Osteocyte (in vitro differentiated cells): ENCODE data around the gene TMEM247. TPM values are rescaled to one million over a fixed set of nuclear protein-coding genes. Genes with fewer than 3 reads are reported as not detected.
"Not testable (repeated sequence)": the region's sequence is repeated elsewhere in the genome, so short reads cannot be mapped to it uniquely, and the experiment has no call there.

ENCODE experiments used
- DNase-seq: peaks from one replicate; pipeline ENCODE4 v3.0.0; 2021; ENCODE audit warnings: mixed read lengths; ENCODE audit not compliant: unreplicated experiment; ENCODE audit errors: extremely low spot score
- H3K27ac Mint-ChIP-seq: one replicate; pipeline ENCODE4 v1.8.0; 2021; ENCODE audit warnings: mild to moderate bottlenecking, mixed read lengths; ENCODE audit not compliant: unreplicated experiment
- H3K27me3 Mint-ChIP-seq: one replicate; pipeline ENCODE4 v1.8.0; 2021; ENCODE audit warnings: mixed read lengths; ENCODE audit not compliant: unreplicated experiment
- H3K36me3 Mint-ChIP-seq: one replicate; pipeline ENCODE4 v1.8.0; 2021; ENCODE audit warnings: mixed read lengths; ENCODE audit not compliant: unreplicated experiment
- H3K4me1 Mint-ChIP-seq: one replicate; pipeline ENCODE4 v1.8.0; 2021; ENCODE audit warnings: mixed read lengths; ENCODE audit not compliant: unreplicated experiment
- H3K4me3 Mint-ChIP-seq: one replicate; pipeline ENCODE4 v1.8.0; 2021; ENCODE audit warnings: mild to moderate bottlenecking, moderate library complexity, mixed read lengths; ENCODE audit not compliant: unreplicated experiment
- H3K9me3 Mint-ChIP-seq: one replicate; pipeline ENCODE4 v1.8.0; 2021; ENCODE audit warnings: mixed read lengths; ENCODE audit not compliant: unreplicated experiment
- total RNA-seq: library from RNA; stranded (reverse); gene quantifications from 2 replicates; pipeline ENCODE4 v1.2.1, GENCODE V29; 2021
- TF ChIP-seq, protein P1 (sequence below): fragments of 200-600 bp; sonication (generic); IDR thresholded peaks from 2 replicates; pipeline ENCODE4 v1.5.0; 2021; ENCODE audit warnings: antibody characterized with exemption, mild to moderate bottlenecking, moderate library complexity

TMEM247 gene
- total RNA-seq, 1 donor from 2014 or later, result not detected

DNA sequence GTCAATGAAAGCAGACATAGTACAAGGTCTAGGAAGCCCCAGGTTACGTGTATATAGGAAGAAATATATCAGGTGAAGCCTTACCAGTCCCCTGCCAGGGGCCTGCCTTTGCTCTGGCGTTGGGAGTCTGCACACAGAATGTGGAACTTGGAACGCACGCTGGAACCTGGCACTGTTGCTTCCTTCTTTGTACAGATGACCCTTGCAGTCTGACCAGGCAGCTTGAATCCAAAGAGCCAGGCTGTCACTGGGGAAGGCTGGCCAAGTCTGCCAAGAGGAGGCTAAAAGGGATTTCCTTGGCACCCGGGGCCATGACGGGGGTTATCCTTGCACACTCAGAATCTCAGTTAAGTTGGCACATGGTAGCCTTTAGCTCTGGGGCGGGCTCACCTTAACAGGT lies 39.5 kb downstream of the TMEM247 start:
- no peak overlapping the region for H3K27ac Mint-ChIP-seq
- H3K4me3 Mint-ChIP-seq, result no peak overlapping the region
- H3K9me3 Mint-ChIP-seq, result peaks cover 29% of the 10 kb centered on the region
- H3K27me3 Mint-ChIP-seq, result peaks cover 6% of the 10 kb centered on the region
- H3K4me1 Mint-ChIP-seq, result no peaks in the 10 kb centered on the region
- DNase-seq, result no peak
- TF ChIP-seq, protein P1, sequence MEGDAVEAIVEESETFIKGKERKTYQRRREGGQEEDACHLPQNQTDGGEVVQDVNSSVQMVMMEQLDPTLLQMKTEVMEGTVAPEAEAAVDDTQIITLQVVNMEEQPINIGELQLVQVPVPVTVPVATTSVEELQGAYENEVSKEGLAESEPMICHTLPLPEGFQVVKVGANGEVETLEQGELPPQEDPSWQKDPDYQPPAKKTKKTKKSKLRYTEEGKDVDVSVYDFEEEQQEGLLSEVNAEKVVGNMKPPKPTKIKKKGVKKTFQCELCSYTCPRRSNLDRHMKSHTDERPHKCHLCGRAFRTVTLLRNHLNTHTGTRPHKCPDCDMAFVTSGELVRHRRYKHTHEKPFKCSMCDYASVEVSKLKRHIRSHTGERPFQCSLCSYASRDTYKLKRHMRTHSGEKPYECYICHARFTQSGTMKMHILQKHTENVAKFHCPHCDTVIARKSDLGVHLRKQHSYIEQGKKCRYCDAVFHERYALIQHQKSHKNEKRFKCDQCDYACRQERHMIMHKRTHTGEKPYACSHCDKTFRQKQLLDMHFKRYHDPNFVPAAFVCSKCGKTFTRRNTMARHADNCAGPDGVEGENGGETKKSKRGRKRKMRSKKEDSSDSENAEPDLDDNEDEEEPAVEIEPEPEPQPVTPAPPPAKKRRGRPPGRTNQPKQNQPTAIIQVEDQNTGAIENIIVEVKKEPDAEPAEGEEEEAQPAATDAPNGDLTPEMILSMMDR, result no peak
- peaks cover 9% of the 10 kb centered on the region for H3K36me3 Mint-ChIP-seq

DNA sequence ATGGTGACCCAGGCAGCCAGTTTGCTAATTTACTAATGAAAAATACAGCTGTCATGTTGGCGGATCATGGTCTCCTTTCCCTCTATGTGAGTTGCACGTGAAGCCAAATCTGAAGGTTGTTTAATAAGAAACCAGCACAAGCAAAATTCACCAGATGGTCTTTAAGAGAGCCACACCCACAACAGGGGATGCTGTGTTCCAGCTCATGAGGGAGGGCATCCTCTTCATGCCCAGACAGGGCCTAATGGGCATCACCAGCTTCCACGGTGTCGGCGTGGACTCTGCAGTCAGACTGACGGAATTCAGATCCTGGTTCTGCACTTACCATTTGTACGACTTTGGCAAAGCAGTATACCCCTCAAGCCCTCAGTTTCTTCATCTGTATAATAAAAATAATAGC lies 39.9 kb downstream of the TMEM247 start:
- H3K36me3 Mint-ChIP-seq, result peaks cover 9% of the 10 kb centered on the region

DNA sequence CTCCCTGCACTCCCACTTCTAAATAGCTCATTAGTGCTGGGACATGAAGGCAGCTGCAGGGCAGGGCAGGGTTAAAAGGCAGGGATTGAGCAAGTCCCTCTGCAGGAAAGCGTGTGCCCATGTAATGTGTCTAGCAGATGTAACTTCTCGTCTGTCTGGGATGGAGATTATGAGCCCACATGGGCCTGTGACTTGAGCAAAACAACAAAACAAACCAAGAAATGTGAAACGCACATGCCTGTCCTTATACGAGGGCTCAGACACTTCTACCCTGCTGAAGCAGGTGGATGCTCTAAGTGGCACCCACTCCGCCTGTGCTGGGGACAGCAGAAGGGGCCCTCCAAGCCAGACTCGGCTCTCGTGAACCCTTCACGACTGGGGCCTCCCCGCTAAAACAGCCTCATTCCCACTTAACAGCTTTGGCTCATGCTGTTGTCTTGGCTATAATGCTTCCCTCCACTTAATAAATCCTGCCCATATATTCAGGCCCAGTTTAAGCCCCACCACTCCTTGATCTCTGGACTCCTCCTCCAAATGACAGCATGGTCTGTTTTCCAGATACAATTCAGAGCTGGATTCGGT lies 40.9 kb downstream of the TMEM247 start:
- DNase-seq, result no peak
- no peaks in the 10 kb centered on the region for H3K4me1 Mint-ChIP-seq
- H3K4me3 Mint-ChIP-seq, result no peak overlapping the region
- TF ChIP-seq, protein P1, result no peak
- peaks cover 5% of the 10 kb centered on the region for H3K27me3 Mint-ChIP-seq
- no peak overlapping the region for H3K27ac Mint-ChIP-seq
- H3K9me3 Mint-ChIP-seq, result peaks cover 18% of the 10 kb centered on the region
- peaks cover 4% of the 10 kb centered on the region for H3K36me3 Mint-ChIP-seq

More for the DNA sequence above, 39.9 kb downstream of the TMEM247 start:
- Mint-ChIP-seq H3K4me1 (no peaks in the 10 kb centered on the region), H3K9me3 (peaks cover 28% of the 10 kb centered on the region), H3K4me3 (no peak overlapping the region), H3K27me3 (peaks cover 6% of the 10 kb centered on the region), H3K27ac (no peak overlapping the region)
- DNase-seq, result no peak
- TF ChIP-seq, protein P1, result no peak

DNA sequence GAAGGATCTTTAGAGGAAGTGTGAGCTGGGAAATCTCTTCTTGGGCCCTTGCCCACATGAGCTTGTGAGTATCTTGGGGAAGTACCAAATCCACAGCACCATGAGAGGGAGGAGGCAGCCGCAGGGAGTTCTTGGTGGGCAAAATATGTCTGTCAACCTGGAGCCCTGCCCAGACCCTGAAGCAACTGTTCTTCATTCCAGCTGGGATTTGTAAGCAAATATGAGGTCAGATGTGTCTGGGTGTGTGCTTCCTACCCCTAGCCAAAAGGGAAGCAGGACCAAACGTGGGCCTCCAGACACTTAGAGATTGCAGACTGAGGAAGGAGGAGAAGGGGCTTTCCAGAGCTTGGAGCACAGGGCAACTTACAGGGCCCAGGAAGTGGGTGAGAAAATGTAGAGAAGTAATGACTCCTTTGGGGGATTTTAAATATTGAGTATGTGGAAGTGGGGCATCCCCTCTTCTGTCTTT lies 41.9 kb downstream of the TMEM247 start:
- Mint-ChIP-seq H3K4me1 (no peaks in the 10 kb centered on the region), H3K4me3 (no peak overlapping the region), H3K9me3 (peaks cover 8% of the 10 kb centered on the region), H3K36me3 (no peaks in the 10 kb centered on the region), H3K27me3 (peaks cover 3% of the 10 kb centered on the region), H3K27ac (no peak overlapping the region)
- no peak for DNase-seq
- TF ChIP-seq, protein P1, result no peak

DNA sequence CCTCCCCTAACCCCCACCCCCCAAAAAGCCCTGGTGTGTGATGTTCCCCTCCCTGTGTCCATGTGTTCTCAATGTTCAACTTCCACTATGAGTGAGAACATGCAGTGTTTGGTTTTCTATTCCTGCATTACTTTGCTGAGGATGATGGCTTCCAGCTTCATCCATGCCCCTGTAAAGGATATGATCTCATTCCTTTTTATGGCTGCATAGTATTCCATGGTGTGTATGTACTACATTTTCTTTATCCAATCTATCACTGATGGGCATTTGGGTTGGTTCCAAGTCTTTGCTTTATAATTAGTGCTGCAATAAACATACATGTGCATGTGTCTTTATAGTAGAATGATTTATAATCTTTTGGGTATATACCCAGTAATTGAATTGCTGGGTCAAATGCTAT lies 43.0 kb downstream of the TMEM247 start:
- not testable (repeated sequence) for H3K4me1 Mint-ChIP-seq, H3K36me3 Mint-ChIP-seq, DNase-seq, H3K27me3 Mint-ChIP-seq, H3K9me3 Mint-ChIP-seq, H3K4me3 Mint-ChIP-seq, H3K27ac Mint-ChIP-seq
